HCT116 (cell line): ENCODE measurements around the gene BBLN. TPM values are rescaled to one million over a fixed set of nuclear protein-coding genes. Genes with fewer than 3 reads are reported as not detected.
"Not testable (repeated sequence)": the region's sequence is repeated elsewhere in the genome, so short reads cannot be mapped to it uniquely, and the experiment has no call there.

Experiments
- ATAC-seq: fragments of 200-7000 bp; cut with Tn5 transposase; 2 replicates; pipeline ENCODE4 v1.9.1; 2020; ENCODE audit warnings: mild to moderate bottlenecking, moderate library complexity
- BruUV-seq: library from RNA; stranded (reverse); fragments of 400-500 nt; replicated peaks from 2 replicates; lab custom pipeline; 2021; lab: Mats Ljungman, UMichigan
- CTCF ChIA-PET: fragments of 300-600 bp; sonication (Branson Sonifier 250); formaldehyde crosslinking; loops from one replicate; lab custom pipeline; 2021; ENCODE audit warnings: antibody characterized with exemption; lab: Charles Lee
- POLR2A ChIA-PET: fragments of 300-600, 350-600 bp; sonication (Branson Sonifier 250); formaldehyde crosslinking; loops from one replicate; lab custom pipeline; 2021; ENCODE audit warnings: antibody characterized with exemption; lab: Charles Lee
- RAD21 ChIA-PET, 2 experiments: fragments of 300-600 bp; sonication (Branson Sonifier 250); formaldehyde crosslinking; loops; one replicate each; lab custom pipeline; 2023; ENCODE audit warnings: low total read pairs in 2 of 2; ENCODE audit not compliant: uncharacterized antibody in 2 of 2, unreplicated experiment in 2 of 2, low non-redundant PET in 1 of 2; lab: Charles Lee
- DNase-seq: peaks from one replicate; pipeline ENCODE4 v3.0.0-alpha.2; 2010; ENCODE audit warnings: low read depth, low spot score
- H2AFZ ChIP-seq: fragments of 200-600 bp; shearing (Covaris generic), sonication (generic); 2 replicates; pipeline ENCODE4 v1.6.1; 2017; ENCODE audit warnings: low read depth, mixed run types, mixed read lengths, antibody characterized with exemption, low read length; ENCODE audit not compliant: poor library complexity, severe bottlenecking
- H3K27ac ChIP-seq: 2 replicates; pipeline ENCODE4 v1.5.1; 2012; ENCODE audit warnings: low read depth, low read length
- H3K27me3 ChIP-seq: fragments of 200-600 bp; sonication (generic); 2 replicates; pipeline ENCODE4 v1.6.1; 2016; ENCODE audit warnings: mixed run types, low read length, mixed read lengths; ENCODE audit not compliant: insufficient read depth
- H3K36me3 ChIP-seq, 2 experiments: fragments of 200-500 bp in 1 of 2; fragments of 200-600 bp in 1 of 2; sonication (Bioruptor generic) in 1 of 2; sonication (generic) in 1 of 2; 2 replicates each; pipeline versions ENCODE4 v1.5.1 to v1.6.1; 2014 to 2016; ENCODE audit warnings: low read length in 2 of 2, inconsistent platforms in 1 of 2, mixed read lengths in 1 of 2, mixed run types in 1 of 2; ENCODE audit not compliant: insufficient read depth in 2 of 2, control insufficient read depth in 1 of 2
- H3K4me1 ChIP-seq, 2 experiments: fragments of 200-600 bp in 1 of 2; sonication (generic) in 1 of 2; 2 replicates each; pipeline versions ENCODE4 v1.5.1 to v1.6.1; 2012 to 2017; ENCODE audit warnings: low read length in 2 of 2, inconsistent platforms in 1 of 2, mild to moderate bottlenecking in 1 of 2, mixed read lengths in 1 of 2, mixed run types in 1 of 2, moderate library complexity in 1 of 2; ENCODE audit not compliant: insufficient read depth in 2 of 2, control insufficient read depth in 1 of 2
- H3K4me2 ChIP-seq: fragments of 200-600 bp; sonication (generic); 2 replicates; pipeline ENCODE4 v1.6.1; 2017; ENCODE audit warnings: mixed run types, low read length, mixed read lengths
- H3K4me3 ChIP-seq, 2 experiments: fragments of 200-600 bp in 1 of 2; sonication (generic) in 1 of 2; replicated peaks in 1 of 2; 2 replicates each; pipeline ENCODE4 v1.5.1; 2011 to 2016; ENCODE audit warnings: low read length in 2 of 2, control low read depth in 1 of 2, low read depth in 1 of 2, mild to moderate bottlenecking in 1 of 2, mixed read lengths in 1 of 2, mixed run types in 1 of 2
- H3K79me2 ChIP-seq: fragments of 200-600 bp; sonication (generic); 2 replicates; pipeline ENCODE4 v1.6.1; 2017; ENCODE audit warnings: mild to moderate bottlenecking, mixed run types, low read length, moderate library complexity, mixed read lengths; ENCODE audit not compliant: insufficient read depth
- H3K9ac ChIP-seq: fragments of 200-600 bp; sonication (generic); 2 replicates; pipeline ENCODE4 v1.6.1; 2016; ENCODE audit warnings: low read length, mixed read lengths
- H3K9me2 ChIP-seq: fragments of 200-600 bp; sonication (generic), shearing (Covaris generic); 2 replicates; pipeline ENCODE4 v1.6.1; 2017; ENCODE audit warnings: mixed run types, mild to moderate bottlenecking, moderate library complexity; ENCODE audit not compliant: insufficient read depth
- H3K9me3 ChIP-seq, 2 experiments: fragments of 200-500 bp in 1 of 2; fragments of 200-600 bp in 1 of 2; sonication (Bioruptor generic) in 1 of 2; sonication (generic) in 1 of 2; 2 replicates each; pipeline ENCODE4 v1.6.1; 2014 to 2017; ENCODE audit warnings: low read length in 2 of 2, mixed read lengths in 2 of 2, inconsistent platforms in 1 of 2, low read depth in 1 of 2, mild to moderate bottlenecking in 1 of 2, mixed run types in 1 of 2, moderate library complexity in 1 of 2; ENCODE audit not compliant: control insufficient read depth in 1 of 2, insufficient read depth in 1 of 2
- H4K20me1 ChIP-seq: fragments of 200-600 bp; sonication (generic), shearing (Covaris generic); 2 replicates; pipeline ENCODE4 v1.6.1; 2017; ENCODE audit warnings: mixed run types, mild to moderate bottlenecking, moderate library complexity; ENCODE audit not compliant: insufficient read depth
- intact Hi-C: fragments of 100-400 bp; cut with micrococcal nuclease; formaldehyde crosslinking; loops from 2 replicates; pipeline ENCODE4 v1.10.0; 2022
- total RNA-seq: library from RNA; stranded (reverse); gene quantifications from one replicate; pipeline ENCODE4 v1.2.1, GENCODE V29; 2021; ENCODE audit not compliant: unreplicated experiment
- TF ChIP-seq, protein P1 (sequence below), 3 experiments: fragments of 200-600 bp in 1 of 3; sonication (generic) in 1 of 3; IDR thresholded peaks in 2 of 3; conservative IDR thresholded peaks in 1 of 3; 2 replicates each; pipeline ENCODE4 v1.5.1; 2012 to 2017; ENCODE audit warnings: low read depth in 2 of 3, low read length in 2 of 3, antibody characterized with exemption in 1 of 3, borderline replicate concordance in 1 of 3, control low read depth in 1 of 3, mild to moderate bottlenecking in 1 of 3, mixed read lengths in 1 of 3, mixed run types in 1 of 3, moderate library complexity in 1 of 3; ENCODE audit not compliant: insufficient read depth in 1 of 3

The BBLN gene
- total RNA-seq, 1 experiment from 2014 or later: 119 TPM

DNA sequence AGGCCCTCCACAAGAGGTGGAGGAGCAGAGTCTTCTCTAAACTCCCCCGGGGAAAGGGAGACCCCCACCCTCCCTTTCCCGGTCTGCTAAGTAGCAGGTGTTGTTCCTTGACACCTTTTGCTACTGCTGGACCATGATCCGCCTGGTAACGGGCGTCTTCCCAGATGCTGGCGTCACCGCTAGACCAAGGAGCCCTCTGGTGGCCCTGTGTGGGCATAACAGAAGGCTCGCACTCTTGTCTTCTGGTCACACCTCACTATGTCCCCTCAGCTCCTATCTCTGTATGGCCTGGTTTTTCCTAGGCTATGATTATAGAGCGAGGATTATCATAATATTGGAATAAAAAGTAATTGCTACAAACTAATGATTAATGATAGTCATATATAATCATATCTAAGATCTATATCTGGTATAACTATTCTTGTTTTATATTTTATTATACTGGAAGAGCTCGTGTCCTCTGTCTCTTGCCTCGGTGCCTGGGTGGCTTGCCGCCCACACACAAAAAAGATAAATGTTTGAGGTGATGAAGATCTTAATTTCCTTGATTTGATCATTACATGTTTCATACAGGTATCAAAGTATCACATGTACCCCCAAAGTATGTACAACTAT lies 30.0 kb upstream of the BBLN start:
- CTCF ChIA-PET, H3K4me3 ChIP-seq, BruUV-seq, DNase-seq, POLR2A ChIA-PET, H3K27ac ChIP-seq, H4K20me1 ChIP-seq, RAD21 ChIA-PET, H3K9ac ChIP-seq, H2AFZ ChIP-seq, H3K27me3 ChIP-seq, H3K9me2 ChIP-seq, H3K9me3 ChIP-seq, H3K36me3 ChIP-seq, H3K4me2 ChIP-seq, intact Hi-C loops, ATAC-seq: not testable (repeated sequence)
- TF ChIP-seq, protein P1, sequence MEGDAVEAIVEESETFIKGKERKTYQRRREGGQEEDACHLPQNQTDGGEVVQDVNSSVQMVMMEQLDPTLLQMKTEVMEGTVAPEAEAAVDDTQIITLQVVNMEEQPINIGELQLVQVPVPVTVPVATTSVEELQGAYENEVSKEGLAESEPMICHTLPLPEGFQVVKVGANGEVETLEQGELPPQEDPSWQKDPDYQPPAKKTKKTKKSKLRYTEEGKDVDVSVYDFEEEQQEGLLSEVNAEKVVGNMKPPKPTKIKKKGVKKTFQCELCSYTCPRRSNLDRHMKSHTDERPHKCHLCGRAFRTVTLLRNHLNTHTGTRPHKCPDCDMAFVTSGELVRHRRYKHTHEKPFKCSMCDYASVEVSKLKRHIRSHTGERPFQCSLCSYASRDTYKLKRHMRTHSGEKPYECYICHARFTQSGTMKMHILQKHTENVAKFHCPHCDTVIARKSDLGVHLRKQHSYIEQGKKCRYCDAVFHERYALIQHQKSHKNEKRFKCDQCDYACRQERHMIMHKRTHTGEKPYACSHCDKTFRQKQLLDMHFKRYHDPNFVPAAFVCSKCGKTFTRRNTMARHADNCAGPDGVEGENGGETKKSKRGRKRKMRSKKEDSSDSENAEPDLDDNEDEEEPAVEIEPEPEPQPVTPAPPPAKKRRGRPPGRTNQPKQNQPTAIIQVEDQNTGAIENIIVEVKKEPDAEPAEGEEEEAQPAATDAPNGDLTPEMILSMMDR (IDR thresholded peaks at IDR 0.05 in 2 of 3, conservative IDR thresholded peaks at IDR 0.05 in 1 of 3; ENCODE audit: borderline replicate concordance in 1 of 3, insufficient read depth in 1 of 3, low read depth in 2 of 3, low read length in 2 of 3): 0 out of 6 replicates have a peak, but pooled peaks of 1 of the 3 experiments have one; percentile 10
- peaks cover 24% of the 10 kb centered on the region for H3K79me2 ChIP-seq
- peaks cover 9 to 26% of the 10 kb centered on the region in 2 experiments for H3K4me1 ChIP-seq

DNA sequence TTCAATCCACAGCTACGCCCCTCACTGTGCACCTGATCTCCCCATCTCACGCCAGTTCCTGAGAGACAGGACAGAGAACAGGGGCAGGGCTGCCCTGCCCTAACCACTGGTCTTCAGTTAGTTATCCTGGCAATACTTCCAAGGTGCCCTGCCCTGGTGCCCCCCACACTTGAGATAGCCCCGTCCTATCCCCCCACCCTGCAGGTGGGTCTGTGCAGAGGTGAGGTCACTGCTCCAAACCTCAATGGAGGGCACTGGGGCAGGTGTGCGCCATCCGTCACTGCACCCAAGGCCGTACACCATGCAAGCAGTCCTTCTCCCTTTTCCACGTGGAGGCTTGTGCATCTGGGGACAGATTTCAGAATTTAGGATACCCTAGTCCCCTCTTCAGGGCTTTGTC lies 29.4 kb upstream of the BBLN start:
- H3K4me3 ChIP-seq, DNase-seq, CTCF ChIA-PET, H3K36me3 ChIP-seq, H4K20me1 ChIP-seq, POLR2A ChIA-PET, BruUV-seq, intact Hi-C loops, H3K9me2 ChIP-seq, H2AFZ ChIP-seq, H3K27me3 ChIP-seq, RAD21 ChIA-PET, H3K9ac ChIP-seq, H3K9me3 ChIP-seq, H3K4me2 ChIP-seq, H3K27ac ChIP-seq, ATAC-seq: not testable (repeated sequence)
- Histone ChIP-seq H3K79me2 (peaks cover 19% of the 10 kb centered on the region), H3K4me1 (peaks cover 7 to 20% of the 10 kb centered on the region in 2 experiments)

DNA sequence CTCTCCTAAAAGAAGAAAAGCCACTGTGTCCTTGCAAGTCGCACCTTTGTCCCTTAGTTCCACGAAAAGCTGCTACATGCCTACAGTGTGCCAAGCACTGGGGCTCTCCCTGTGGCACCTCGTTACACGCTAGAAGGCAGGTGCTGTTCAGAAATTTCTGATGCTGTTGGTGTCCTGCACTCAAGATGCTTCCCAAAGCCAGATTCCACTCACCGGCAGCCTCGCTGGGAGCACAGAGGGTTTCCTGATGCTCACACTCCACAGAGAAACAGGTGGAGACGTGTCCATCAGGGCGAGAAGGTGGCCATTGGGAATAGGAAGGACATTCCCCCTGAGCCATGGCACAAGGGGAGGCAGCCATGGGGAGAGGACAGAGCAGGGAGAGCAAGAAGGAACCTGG lies 28.7 kb upstream of the BBLN start:
- peaks cover 12% of the 10 kb centered on the region for H3K79me2 ChIP-seq
- H3K9me2 ChIP-seq, H3K36me3 ChIP-seq, intact Hi-C loops, H3K27me3 ChIP-seq, H3K9ac ChIP-seq, H3K9me3 ChIP-seq, DNase-seq, H3K4me3 ChIP-seq, CTCF ChIA-PET, RAD21 ChIA-PET, ATAC-seq, H3K4me2 ChIP-seq, H4K20me1 ChIP-seq, POLR2A ChIA-PET, H3K27ac ChIP-seq, H2AFZ ChIP-seq, BruUV-seq: not testable (repeated sequence)
- peaks cover 0 to 13% of the 10 kb centered on the region in 2 experiments; a peak in 3 of 4 replicates for H3K4me1 ChIP-seq

DNA sequence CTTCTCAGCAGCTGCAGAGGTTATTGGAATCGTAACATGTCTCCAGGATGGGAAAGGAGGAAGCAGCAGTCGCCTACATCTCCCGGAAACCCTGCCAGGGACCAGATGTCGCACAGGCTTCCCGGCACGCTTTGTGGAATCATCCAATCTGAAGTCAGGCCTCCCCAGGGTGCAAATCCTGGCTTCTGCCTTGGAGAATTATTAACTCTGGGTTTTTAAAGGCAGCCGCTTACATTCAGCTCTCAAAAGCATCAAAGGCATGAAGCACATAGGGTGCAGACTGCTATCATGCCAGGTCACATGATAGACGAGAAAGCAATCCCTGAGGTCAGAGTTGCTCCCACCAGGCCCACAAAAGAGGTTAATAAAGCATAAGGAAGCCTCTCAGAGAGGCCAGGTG lies 27.9 kb upstream of the BBLN start:
- DNase-seq, CTCF ChIA-PET, H2AFZ ChIP-seq, intact Hi-C loops, H3K79me2 ChIP-seq, H3K27ac ChIP-seq, H3K4me2 ChIP-seq, ATAC-seq, RAD21 ChIA-PET, H4K20me1 ChIP-seq, H3K9me3 ChIP-seq, H3K27me3 ChIP-seq, H3K9ac ChIP-seq, POLR2A ChIA-PET, H3K36me3 ChIP-seq, H3K4me3 ChIP-seq, BruUV-seq, H3K9me2 ChIP-seq: not testable (repeated sequence)
- peaks cover 0 to 14% of the 10 kb centered on the region in 2 experiments; a peak in 2 of 4 replicates for H3K4me1 ChIP-seq
